H9 (cell line): Measurements from ENCODE around the gene RGS3. TPM values are rescaled to one million over a fixed set of nuclear protein-coding genes. Genes with fewer than 3 reads are reported as not detected.

Experiments
- DNase-seq: peaks from one replicate; pipeline ENCODE4 v3.0.0-alpha.2; 2017
- H2AFZ ChIP-seq: one replicate; pipeline ENCODE4 v1.6.1; 2013; ENCODE audit warnings: mild to moderate bottlenecking, low read length, control low read depth, moderate library complexity
- H2AK5ac ChIP-seq: 2 replicates; pipeline ENCODE4 v1.6.1; 2013; ENCODE audit warnings: low read length, control low read depth, mixed read lengths; ENCODE audit not compliant: insufficient read length
- H2BK120ac ChIP-seq: one replicate; pipeline ENCODE4 v1.6.1; 2013; ENCODE audit warnings: low read depth, mild to moderate bottlenecking, low read length, control low read depth, inconsistent platforms; ENCODE audit not compliant: poor library complexity, severe bottlenecking
- H2BK12ac ChIP-seq: 2 replicates; pipeline ENCODE4 v1.6.1; 2013; ENCODE audit warnings: low read length, control low read depth, mixed read lengths, low read depth; ENCODE audit not compliant: insufficient read length
- H2BK15ac ChIP-seq: 2 replicates; pipeline ENCODE4 v1.6.1; 2013; ENCODE audit warnings: low read depth, low read length, control low read depth
- H2BK20ac ChIP-seq: one replicate; pipeline ENCODE4 v1.6.1; 2013; ENCODE audit warnings: low read depth, mild to moderate bottlenecking, low read length, control low read depth, inconsistent platforms; ENCODE audit not compliant: poor library complexity, severe bottlenecking
- H2BK5ac ChIP-seq: 2 replicates; pipeline ENCODE4 v1.6.1; 2013; ENCODE audit warnings: low read length, control low read depth, mixed read lengths; ENCODE audit not compliant: insufficient read length
- H3K14ac ChIP-seq: 2 replicates; pipeline ENCODE4 v1.6.1; 2013; ENCODE audit warnings: low read length, control low read depth; ENCODE audit not compliant: insufficient read depth
- H3K18ac ChIP-seq: 2 replicates; pipeline ENCODE4 v1.6.1; 2013; ENCODE audit warnings: low read depth, mild to moderate bottlenecking, mixed read lengths, low read length, control low read depth; ENCODE audit not compliant: insufficient read length
- H3K23ac ChIP-seq: 2 replicates; pipeline ENCODE4 v1.6.1; 2013; ENCODE audit warnings: low read length, control low read depth, mixed read lengths, low read depth; ENCODE audit not compliant: insufficient read length
- H3K23me2 ChIP-seq: 2 replicates; pipeline ENCODE4 v1.6.1; 2013; ENCODE audit warnings: low read depth, mild to moderate bottlenecking, mixed read lengths, low read length, control low read depth; ENCODE audit not compliant: insufficient read length, poor library complexity, severe bottlenecking
- H3K27ac ChIP-seq: 2 replicates; pipeline ENCODE4 v1.5.1; 2013; ENCODE audit warnings: low read length, control low read depth, mixed read lengths, low read depth; ENCODE audit not compliant: insufficient read length
- H3K27me3 ChIP-seq: 2 replicates; pipeline ENCODE4 v1.6.1; 2013; ENCODE audit warnings: low read length, control low read depth, inconsistent platforms; ENCODE audit not compliant: insufficient read depth
- H3K4ac ChIP-seq: 2 replicates; pipeline ENCODE4 v1.6.1; 2013; ENCODE audit warnings: low read depth, mild to moderate bottlenecking, control low read depth, inconsistent platforms, low read length, moderate library complexity
- H3K4me1 ChIP-seq: 2 replicates; pipeline ENCODE4 v1.6.1; 2013; ENCODE audit warnings: low read length, control low read depth, inconsistent platforms; ENCODE audit not compliant: insufficient read depth
- H3K4me2 ChIP-seq: 2 replicates; pipeline ENCODE4 v1.6.1; 2013; ENCODE audit warnings: low read length, control low read depth, mixed read lengths; ENCODE audit not compliant: insufficient read length, insufficient read depth
- H3K56ac ChIP-seq: 2 replicates; pipeline ENCODE4 v1.6.1; 2013; ENCODE audit warnings: low read depth, mild to moderate bottlenecking, mixed read lengths, low read length, control low read depth; ENCODE audit not compliant: insufficient read length
- H3K79me1 ChIP-seq: 2 replicates; pipeline ENCODE4 v1.6.1; 2013; ENCODE audit warnings: low read depth, mild to moderate bottlenecking, moderate library complexity, low read length, control low read depth, inconsistent platforms; ENCODE audit not compliant: insufficient read depth, poor library complexity, severe bottlenecking
- H3K79me2 ChIP-seq: 2 replicates; pipeline ENCODE4 v1.6.1; 2013; ENCODE audit warnings: low read length, control low read depth, inconsistent platforms; ENCODE audit not compliant: insufficient read depth
- H3K9ac ChIP-seq: 2 replicates; pipeline ENCODE4 v1.6.1; 2013; ENCODE audit warnings: low read length, control low read depth, mixed read lengths; ENCODE audit not compliant: insufficient read length; ENCODE audit errors: extremely low read depth
- H3K9me3 ChIP-seq: one replicate; pipeline ENCODE4 v1.6.1; 2013; ENCODE audit warnings: low read depth, low read length, inconsistent platforms; ENCODE audit not compliant: control insufficient read depth
- H3T11ph ChIP-seq: one replicate; pipeline ENCODE4 v1.6.1; 2013; ENCODE audit warnings: mild to moderate bottlenecking, low read length, control low read depth, inconsistent platforms
- H4K20me1 ChIP-seq: one replicate; pipeline ENCODE4 v1.6.1; 2013; ENCODE audit not compliant: control insufficient read depth, insufficient read length, insufficient read depth
- H4K5ac ChIP-seq: 2 replicates; pipeline ENCODE4 v1.6.1; 2013; ENCODE audit warnings: low read depth, mild to moderate bottlenecking, mixed read lengths, low read length, control low read depth; ENCODE audit not compliant: insufficient read length
- H4K8ac ChIP-seq: replicated peaks from 2 replicates; pipeline ENCODE4 v1.6.1; 2013; ENCODE audit warnings: low read length, control low read depth, mixed read lengths, low read depth; ENCODE audit not compliant: insufficient read length
- H4K91ac ChIP-seq: 2 replicates; pipeline ENCODE4 v1.6.1; 2013; ENCODE audit warnings: low read depth, mild to moderate bottlenecking, moderate library complexity, mixed read lengths, low read length, control low read depth; ENCODE audit not compliant: insufficient read length
- H3K27ac Mint-ChIP-seq, 3 experiments: 2 replicates in 2 of 3; 3 replicates in 1 of 3; pipeline ENCODE4 v1.8.0; 2020 to 2021; ENCODE audit warnings: mixed read lengths in 3 of 3, mild to moderate bottlenecking in 1 of 3, moderate library complexity in 1 of 3
- H3K27me3 Mint-ChIP-seq: 2 replicates; pipeline ENCODE4 v1.8.0; 2021; ENCODE audit warnings: low read depth, mild to moderate bottlenecking, moderate library complexity, mixed read lengths
- H3K36me3 Mint-ChIP-seq, 3 experiments: 2 replicates in 2 of 3; 3 replicates in 1 of 3; pipeline ENCODE4 v1.8.0; 2020 to 2021; ENCODE audit warnings: low read depth in 3 of 3, mixed read lengths in 3 of 3; ENCODE audit not compliant: insufficient read depth in 1 of 3
- H3K4me1 Mint-ChIP-seq, 2 experiments: 2 replicates each; pipeline ENCODE4 v1.8.0; 2020; ENCODE audit warnings: mixed read lengths in 2 of 2
- H3K4me3 Mint-ChIP-seq, 2 experiments: 2 replicates in 1 of 2; 3 replicates in 1 of 2; pipeline ENCODE4 v1.8.0; 2020 to 2021; ENCODE audit warnings: mild to moderate bottlenecking in 2 of 2, mixed read lengths in 2 of 2, moderate library complexity in 1 of 2
- H3K9me3 Mint-ChIP-seq, 2 experiments: 2 replicates in 1 of 2; 3 replicates in 1 of 2; pipeline ENCODE4 v1.8.0; 2020; ENCODE audit warnings: mild to moderate bottlenecking in 2 of 2, mixed read lengths in 2 of 2, moderate library complexity in 1 of 2
- CTCF ChIP-seq: fragments of 200-600 bp; sonication (generic); conservative IDR thresholded peaks from 3 replicates; pipeline ENCODE4 v1.8.0; 2021; ENCODE audit warnings: antibody characterized with exemption, mild to moderate bottlenecking
- WGBS: extraction: QIAGEN DNeasy Blood & Tissue Kit; methylation state at CpG from one replicate; pipeline ENCODE4 v1.1.7; 2013; ENCODE audit warnings: missing lambda C conversion rate, low lambda C conversion rate, mixed read lengths; ENCODE audit not compliant: insufficient read length; ENCODE audit errors: extremely low coverage; 5-methylcytosine and 5-hydroxymethylcytosine counted together
- total RNA-seq: library from RNA; stranded (reverse); gene quantifications from 2 replicates; pipeline ENCODE4 v1.2.1, GENCODE V29; 2021

The RGS3 gene
- total RNA-seq, 1 experiment from 2014 or later: 13.9 TPM

GRCh38 chr9:113567361-113568080, 104.0 kb downstream of the RGS3 start:
- H3K9ac ChIP-seq: no peak overlapping the region
- no peak overlapping the region for H4K5ac ChIP-seq
- no peak overlapping the region for H2BK15ac ChIP-seq
- no peak overlapping the region for H3T11ph ChIP-seq
- no peaks in the 10 kb centered on the region for H3K9me3 ChIP-seq
- WGBS: no CpG with 5 or more reads among the region's 8 CpGs
- no peaks in the 10 kb centered on the region for H3K23me2 ChIP-seq
- no peaks in the 10 kb centered on the region for H4K20me1 ChIP-seq
- no peak overlapping the region for H2AK5ac ChIP-seq
- no peak overlapping the region for H4K8ac ChIP-seq
- H3K79me2 ChIP-seq: no peaks in the 10 kb centered on the region
- H3K27me3 ChIP-seq: no peaks in the 10 kb centered on the region; the same call in 1 of the 2 replicates
- H3K4ac ChIP-seq: no peak overlapping the region
- H3K18ac ChIP-seq: no peak overlapping the region
- no peak overlapping the region for H3K23ac ChIP-seq
- H3K9me3 Mint-ChIP-seq: no peaks in the 10 kb centered on the region; a peak in 1 of 5 replicates
- H3K4me3 Mint-ChIP-seq: no peak overlapping the region
- H2BK120ac ChIP-seq: no peak overlapping the region
- peaks cover 0 to 2% (median 0%) of the 10 kb centered on the region in 3 experiments; a peak in 2 of 7 replicates for H3K36me3 Mint-ChIP-seq
- H3K4me1 ChIP-seq: peaks cover 2% of the 10 kb centered on the region; the same call in 1 of the 2 replicates
- H2BK12ac ChIP-seq: no peak overlapping the region
- no peak overlapping the region for H2BK5ac ChIP-seq
- H3K4me2 ChIP-seq: no peak overlapping the region
- no peak overlapping the region for H3K27ac Mint-ChIP-seq
- no peak for TF ChIP-seq CTCF
- H2BK20ac ChIP-seq: no peak overlapping the region
- H3K56ac ChIP-seq: no peak overlapping the region
- H3K27me3 Mint-ChIP-seq: no peaks in the 10 kb centered on the region
- no peak overlapping the region; the same call in 1 of the 2 replicates for H3K14ac ChIP-seq
- H4K91ac ChIP-seq: no peak overlapping the region
- no peaks in the 10 kb centered on the region for H3K79me1 ChIP-seq
- no peak overlapping the region for H3K27ac ChIP-seq
- no peak overlapping the region for H2AFZ ChIP-seq
- no peak for DNase-seq
- peaks cover 18 to 23% of the 10 kb centered on the region in 2 experiments for H3K4me1 Mint-ChIP-seq
